Mononuclear cell (primary cell): Measurements from ENCODE around the gene DEFB132. TPM values are rescaled to one million over a fixed set of nuclear protein-coding genes. Genes with fewer than 3 reads are reported as not detected.
"Not testable (repeated sequence)": the region's sequence is repeated elsewhere in the genome, so short reads cannot be mapped to it uniquely, and the experiment has no call there.

Source experiments
- H3K27me3 ChIP-seq: 2 replicates; pipeline ENCODE4 v1.6.0; 2011; ENCODE audit warnings: low read length, control low read depth; ENCODE audit not compliant: insufficient read depth
- H3K4me1 ChIP-seq: 2 replicates; pipeline ENCODE4 v1.5.1; 2011; ENCODE audit warnings: mild to moderate bottlenecking, low read length, control low read depth; ENCODE audit not compliant: insufficient read depth
- H3K4me3 ChIP-seq: 2 replicates; pipeline ENCODE4 v1.5.1; 2011; ENCODE audit warnings: mild to moderate bottlenecking, low read length, moderate library complexity
- H3K9me3 ChIP-seq: 2 replicates; pipeline ENCODE4 v1.5.1; 2011; ENCODE audit warnings: low read depth, mild to moderate bottlenecking, control low read depth, low read length
- total RNA-seq: library from RNA; depleted of rRNA; stranded (reverse); fragments of >200 nt; gene quantifications from one replicate; pipeline ENCODE4 v1.2.3, GENCODE V29; 2012

The DEFB132 gene
- total RNA-seq, 1 donor: not detected

DNA sequence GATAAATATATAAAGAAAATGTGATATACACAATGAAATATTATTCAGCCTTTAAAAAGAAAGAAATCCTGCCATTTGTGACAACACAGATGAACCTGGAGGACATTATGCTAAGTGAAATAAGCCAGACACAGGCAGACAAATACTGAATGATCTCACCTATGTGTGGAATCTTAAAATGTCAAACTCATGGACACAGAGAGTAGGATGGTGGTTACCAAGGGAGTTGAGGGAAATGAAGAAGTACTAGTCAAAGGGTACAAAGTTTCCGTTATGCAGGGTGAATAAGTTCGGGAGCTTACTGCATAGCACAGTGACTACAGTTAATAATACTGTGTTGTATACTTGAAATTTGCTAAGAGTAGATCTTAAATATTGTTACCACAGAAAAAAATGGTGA is 14.6 kb upstream of the DEFB132 start:
- H3K27me3 ChIP-seq: peaks cover 5% of the 10 kb centered on the region
- H3K4me3 ChIP-seq: no peak overlapping the region
- H3K9me3 ChIP-seq: no peaks in the 10 kb centered on the region
- peaks cover 6% of the 10 kb centered on the region for H3K4me1 ChIP-seq

DNA sequence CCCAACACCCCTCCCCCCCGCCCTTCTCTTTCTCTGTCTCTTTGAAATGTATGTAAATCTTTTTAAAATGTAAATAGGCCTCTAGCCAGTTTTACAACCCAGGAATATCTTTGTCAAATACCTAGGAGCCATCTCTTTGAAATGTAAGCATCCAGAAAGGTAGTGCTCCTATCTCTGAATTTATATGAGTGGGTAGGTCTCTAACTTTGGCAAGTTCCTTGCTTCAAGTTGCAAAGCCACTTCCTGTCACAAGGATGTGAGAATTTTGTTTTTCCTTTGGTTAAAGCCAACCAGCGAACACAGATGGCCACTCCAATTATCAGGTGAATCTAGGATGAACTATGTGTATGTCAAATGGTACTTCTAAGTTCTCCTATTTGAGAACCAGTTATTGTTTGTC is 6.2 kb upstream of the DEFB132 start:
- Histone ChIP-seq H3K4me3 (no peak overlapping the region), H3K9me3 (no peaks in the 10 kb centered on the region), H3K27me3 (no peaks in the 10 kb centered on the region), H3K4me1 (no peaks in the 10 kb centered on the region)

- Histone ChIP-seq H3K4me1 (no peaks in the 10 kb centered on the region), H3K9me3 (no peaks in the 10 kb centered on the region), H3K27me3 (no peaks in the 10 kb centered on the region), H3K4me3 (no peak overlapping the region)
Measured at GRCh38 chr20:252801-253200, 4.7 kb upstream of the DEFB132 start.

DNA sequence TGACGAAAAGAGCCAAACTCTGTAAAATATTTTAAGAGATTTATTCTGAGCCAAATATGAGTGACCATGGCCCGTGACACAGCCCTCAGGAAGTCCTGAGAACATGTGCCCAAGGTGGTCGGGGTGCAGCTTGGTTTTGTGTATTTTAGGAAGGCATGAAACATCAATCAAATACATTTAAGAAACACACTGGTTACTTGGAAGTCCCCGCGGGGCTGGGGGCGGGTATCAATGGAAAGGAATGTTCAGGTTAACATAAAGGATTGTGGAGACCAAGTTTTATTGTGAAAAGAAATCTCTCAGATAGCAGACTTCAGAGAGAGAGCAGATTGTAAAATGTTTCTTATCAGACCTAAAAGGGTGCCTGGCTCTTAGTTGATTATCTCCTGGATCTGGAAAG is 4.1 kb upstream of the DEFB132 start:
- not testable (repeated sequence) for H3K4me1 ChIP-seq, H3K4me3 ChIP-seq, H3K9me3 ChIP-seq, H3K27me3 ChIP-seq

GRCh38 chr20:258269-258858 is 840 bp downstream of the DEFB132 start:
- no peaks in the 10 kb centered on the region for H3K9me3 ChIP-seq
- H3K4me3 ChIP-seq: no peak overlapping the region
- H3K27me3 ChIP-seq: no peaks in the 10 kb centered on the region
- H3K4me1 ChIP-seq: no peaks in the 10 kb centered on the region

GRCh38 chr20:258963-259362 is 1.4 kb downstream of the DEFB132 start:
- no peak overlapping the region for H3K4me3 ChIP-seq
- no peaks in the 10 kb centered on the region for H3K9me3 ChIP-seq
- no peaks in the 10 kb centered on the region for H3K27me3 ChIP-seq
- H3K4me1 ChIP-seq: no peaks in the 10 kb centered on the region

DNA sequence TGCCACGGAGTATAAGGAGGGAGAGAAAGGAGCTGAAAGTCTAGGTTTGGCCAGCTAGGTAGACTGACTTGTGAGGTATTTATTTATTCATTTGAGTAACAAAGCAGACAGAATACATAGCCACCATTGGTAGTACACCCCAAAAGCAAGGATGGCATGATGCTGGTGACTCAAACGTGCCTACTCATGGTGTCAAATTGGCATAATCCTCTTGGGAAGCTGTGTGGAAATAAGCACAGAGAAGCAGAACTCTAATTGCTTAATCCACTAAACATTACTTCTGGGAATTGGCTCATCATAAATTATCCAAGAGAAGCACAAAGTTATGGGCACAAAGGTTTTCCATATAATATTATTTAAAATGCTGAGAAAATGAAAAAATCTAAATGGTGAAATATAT is 2.5 kb downstream of the DEFB132 start:
- Histone ChIP-seq H3K27me3 (no peaks in the 10 kb centered on the region), H3K9me3 (no peaks in the 10 kb centered on the region), H3K4me1 (no peaks in the 10 kb centered on the region)

GRCh38 chr20:263701-264100 is 6.2 kb downstream of the DEFB132 start:
- H3K4me1 ChIP-seq: peaks cover 4% of the 10 kb centered on the region
- no peak overlapping the region for H3K4me3 ChIP-seq
- no peaks in the 10 kb centered on the region for H3K27me3 ChIP-seq
- no peaks in the 10 kb centered on the region for H3K9me3 ChIP-seq

More for the DNA sequence above, 2.5 kb downstream of the DEFB132 start:
- no peak overlapping the region for H3K4me3 ChIP-seq

DNA sequence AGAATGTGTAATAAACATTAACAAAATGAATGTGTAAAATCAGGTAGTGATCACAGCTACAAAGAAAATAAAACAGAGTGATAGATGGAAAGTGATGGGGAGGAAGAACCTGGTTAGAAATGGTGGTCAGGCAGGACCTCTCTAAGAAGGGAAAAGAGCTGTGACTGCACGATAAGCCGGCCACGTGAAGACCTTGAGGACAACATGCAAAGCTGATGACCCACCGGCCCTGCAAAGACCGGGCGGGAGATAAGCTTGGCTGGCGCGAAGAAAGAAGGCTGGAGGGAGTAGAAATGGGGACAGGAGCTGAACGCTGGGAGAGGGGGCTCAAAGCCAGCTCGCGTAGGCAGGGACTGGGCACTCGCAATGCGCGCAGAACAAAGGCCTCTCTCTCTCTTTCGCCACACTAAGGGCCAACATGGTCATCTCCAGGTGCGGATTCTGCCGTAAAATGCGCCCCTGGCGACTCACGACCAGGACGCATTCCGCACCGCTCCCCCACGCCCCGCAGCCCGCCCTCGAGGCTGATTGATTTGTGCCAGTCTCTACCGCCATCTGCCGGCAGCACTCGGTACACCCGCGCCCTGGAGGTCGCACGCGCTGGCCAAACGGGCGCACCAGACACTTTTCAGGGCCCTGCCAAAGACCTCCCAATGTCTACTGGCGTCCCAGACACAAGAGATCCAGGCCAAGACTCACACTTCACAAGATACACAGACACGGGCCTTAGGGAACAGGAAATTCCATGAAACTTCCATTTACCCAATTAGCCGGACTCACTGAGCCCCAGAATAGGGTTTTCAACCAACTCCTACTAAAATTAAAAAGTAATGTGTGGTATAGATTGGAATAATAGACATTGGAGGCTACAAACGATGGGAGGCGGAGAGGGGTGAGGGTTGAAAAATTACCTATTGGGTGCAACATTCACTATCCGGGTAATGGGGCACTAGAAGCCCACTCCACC is 9.4 kb downstream of the DEFB132 start:
- no peaks in the 10 kb centered on the region for H3K27me3 ChIP-seq
- peaks cover 4% of the 10 kb centered on the region for H3K4me1 ChIP-seq
- H3K4me3 ChIP-seq: peak overlapping the region; percentile 23
- no peaks in the 10 kb centered on the region for H3K9me3 ChIP-seq

DNA sequence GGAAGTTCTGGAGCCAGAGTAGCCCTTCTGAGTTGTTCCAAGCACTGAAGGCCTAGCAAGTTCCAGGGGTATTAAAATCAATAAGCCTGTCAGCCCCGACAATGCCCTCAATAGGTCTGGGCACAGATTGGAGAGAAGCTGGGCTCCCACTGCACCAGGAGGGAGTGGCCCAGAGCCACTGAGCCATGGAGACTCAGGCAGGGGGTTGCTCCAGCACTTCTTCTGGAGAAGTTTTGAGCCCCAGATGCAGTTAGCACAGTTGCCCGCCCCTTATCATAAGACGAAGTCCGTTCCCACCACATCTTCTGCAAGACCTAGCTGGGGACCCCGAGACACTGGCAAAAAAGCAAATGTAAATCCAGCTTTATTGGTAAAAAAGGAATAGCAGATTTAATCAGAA is 13.0 kb downstream of the DEFB132 start:
- Histone ChIP-seq H3K9me3 (no peaks in the 10 kb centered on the region), H3K27me3 (no peaks in the 10 kb centered on the region), H3K4me1 (peaks cover 4% of the 10 kb centered on the region), H3K4me3 (no peak overlapping the region)

GRCh38 chr20:271069-271468 is 13.5 kb downstream of the DEFB132 start:
- Histone ChIP-seq H3K4me3 (no peak overlapping the region), H3K4me1 (peaks cover 4% of the 10 kb centered on the region), H3K27me3 (no peaks in the 10 kb centered on the region), H3K9me3 (no peaks in the 10 kb centered on the region)

DNA sequence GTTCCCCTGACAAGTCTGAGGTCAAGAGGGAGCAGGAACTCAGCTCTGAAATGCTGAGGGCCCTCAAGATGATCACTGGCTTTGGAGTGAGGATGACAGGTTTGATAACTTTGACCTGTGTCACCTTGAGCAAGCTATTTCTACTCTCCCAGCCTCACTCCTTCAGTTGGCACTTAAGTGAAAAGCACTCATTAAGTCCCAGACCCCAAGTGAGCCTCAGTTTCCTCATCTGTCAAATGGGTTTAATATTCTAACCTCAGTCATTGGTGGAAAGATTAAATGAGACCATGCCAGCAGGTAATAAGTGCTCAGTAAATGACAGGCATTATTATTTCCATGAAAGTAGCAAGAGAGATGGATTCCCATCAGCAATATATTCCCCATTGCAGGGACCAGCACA is 14.0 kb downstream of the DEFB132 start:
- H3K4me1 ChIP-seq: peaks cover 4% of the 10 kb centered on the region
- H3K9me3 ChIP-seq: no peaks in the 10 kb centered on the region
- H3K4me3 ChIP-seq: no peak overlapping the region
- no peaks in the 10 kb centered on the region for H3K27me3 ChIP-seq

DNA sequence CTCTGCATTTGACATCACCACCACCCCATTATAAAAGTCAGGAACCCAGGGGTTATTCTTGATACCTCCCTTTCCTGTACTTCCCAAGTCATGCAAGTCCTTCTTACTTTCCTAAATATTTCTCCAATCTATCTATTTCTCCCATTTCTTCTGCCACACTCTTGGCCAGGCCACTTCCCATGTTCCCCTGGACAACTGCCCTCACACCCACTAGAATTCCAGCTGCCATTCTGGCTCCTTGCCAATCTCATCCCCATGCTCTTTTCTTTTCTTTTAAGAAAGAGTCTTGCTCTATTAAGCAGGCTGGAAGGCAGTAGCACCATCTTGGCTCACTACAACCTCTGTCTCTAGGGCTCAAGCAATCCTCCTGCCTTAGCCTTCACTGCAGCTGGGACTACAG is 15.2 kb downstream of the DEFB132 start:
- no peaks in the 10 kb centered on the region for H3K4me1 ChIP-seq
- H3K27me3 ChIP-seq: no peaks in the 10 kb centered on the region
- H3K9me3 ChIP-seq: no peaks in the 10 kb centered on the region
- no peak overlapping the region for H3K4me3 ChIP-seq

- H3K4me1 ChIP-seq: no peaks in the 10 kb centered on the region
- no peaks in the 10 kb centered on the region for H3K27me3 ChIP-seq
- no peak overlapping the region for H3K4me3 ChIP-seq
- no peaks in the 10 kb centered on the region for H3K9me3 ChIP-seq
Measured at GRCh38 chr20:273884-274283, 16.4 kb downstream of the DEFB132 start.

DNA sequence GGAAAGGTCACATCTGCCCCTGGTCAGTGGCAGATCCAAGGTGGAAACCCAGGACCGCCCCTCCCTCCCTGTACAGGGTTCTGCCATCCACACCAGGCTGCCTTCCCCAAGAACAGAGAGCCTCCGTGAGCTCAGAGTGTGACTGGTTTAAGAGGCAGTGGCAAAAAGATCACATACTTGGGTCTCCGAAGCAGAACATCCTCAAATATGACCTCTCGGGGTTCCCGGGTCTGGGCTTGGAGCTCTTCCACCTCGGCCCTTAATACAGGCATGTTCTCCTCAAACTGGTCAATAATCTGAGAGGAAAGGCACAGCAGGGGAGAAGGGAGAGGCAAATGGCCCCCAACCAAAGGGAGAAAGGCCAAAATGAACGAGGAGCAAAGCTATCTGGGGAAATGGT is 18.3 kb downstream of the DEFB132 start:
- H3K27me3 ChIP-seq: no peaks in the 10 kb centered on the region
- H3K4me3 ChIP-seq: no peak overlapping the region
- H3K9me3 ChIP-seq: no peaks in the 10 kb centered on the region
- H3K4me1 ChIP-seq: no peaks in the 10 kb centered on the region
